Muscle of back (tissue), 11 donors: ENCODE measurements around the gene BABAM2. TPM values are rescaled to one million over a fixed set of nuclear protein-coding genes. Genes with fewer than 3 reads are reported as not detected.
A peak's percentile ranks its signal among the peaks of the same experiment; 100 is the strongest.
"Not testable (repeated sequence)": the region's sequence is repeated elsewhere in the genome, so short reads cannot be mapped to it uniquely, and the experiment has no call there.

Experiments used
- DNase-seq, 3 donors: peaks; one replicate each; pipeline versions ENCODE4 v3.0.0 to v3.0.0-alpha.2; 2013
- polyA plus RNA-seq, 10 donors: library from polyadenylated mRNA; unstranded; fragments of 120-200 nt; gene quantifications; one replicate each; pipeline ENCODE4 v1.2.1, GENCODE V29; 2013; ENCODE audit not compliant: insufficient read length in 10 of 10

BABAM2 gene
- polyA plus RNA-seq, 10 donors: 19.7 to 26.0 (median 23.7) TPM

DNA sequence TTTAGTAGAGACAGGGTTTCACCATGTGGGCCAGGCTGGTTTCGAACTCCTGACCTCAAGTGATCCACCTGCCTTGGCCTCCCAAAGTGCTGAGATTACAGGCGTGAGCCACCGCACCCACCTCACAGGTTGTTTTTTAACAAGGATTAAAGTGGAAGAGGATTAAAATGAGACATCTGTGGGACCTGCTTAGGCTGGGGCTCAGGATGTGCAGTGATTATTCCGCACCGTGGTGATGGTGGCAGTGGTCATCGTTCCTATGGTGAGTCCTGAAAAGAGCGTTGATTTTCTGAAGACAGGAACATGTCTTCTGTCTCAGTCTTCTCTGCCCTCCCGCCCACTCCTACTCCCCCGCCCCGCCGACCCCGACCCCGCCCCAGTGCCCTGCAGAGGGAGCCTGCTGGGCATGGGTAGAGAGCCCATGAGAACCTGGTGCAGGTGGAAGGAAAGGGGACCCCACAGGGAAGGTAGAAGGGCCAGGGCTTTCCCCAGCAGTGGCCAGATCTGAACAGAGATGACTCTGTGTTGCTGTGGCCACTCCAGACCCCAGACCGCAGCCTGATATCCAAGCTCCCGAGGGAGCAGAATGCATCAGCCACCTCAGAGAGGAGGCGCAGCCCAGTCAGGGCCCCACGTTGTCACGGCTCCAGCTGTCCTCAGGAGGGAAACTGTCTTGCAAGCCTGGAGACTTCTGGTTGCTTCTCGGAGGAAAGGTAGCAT, 467.6 kb downstream of the BABAM2 start:
- DNase-seq: no peak

DNA sequence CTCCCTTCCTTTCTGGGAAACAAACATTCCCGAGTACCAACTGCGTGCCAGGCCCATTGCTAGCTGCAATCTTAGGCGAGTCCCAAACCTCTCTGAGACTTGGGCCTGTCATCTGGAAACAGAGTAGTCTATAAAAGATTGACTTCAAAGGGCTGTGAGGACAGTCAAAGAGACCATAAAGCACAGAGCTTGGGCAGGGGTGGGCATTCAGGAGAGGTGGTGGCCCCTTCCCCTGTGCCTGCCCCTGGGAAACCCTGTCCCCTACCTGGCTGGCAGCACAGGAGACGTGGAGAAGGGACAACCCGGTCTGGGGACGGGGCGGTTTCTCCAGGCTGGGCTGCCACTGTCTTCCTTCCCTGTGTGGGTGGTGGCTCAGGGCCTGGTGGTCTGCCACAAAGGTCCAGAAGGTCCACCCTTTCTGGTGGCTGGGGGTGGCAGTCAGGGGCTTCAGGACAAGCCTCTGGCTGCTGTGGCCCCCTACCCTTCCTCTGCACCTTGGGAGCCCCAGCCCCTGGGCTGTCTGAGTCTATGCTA, 468.2 kb downstream of the BABAM2 start:
- DNase-seq: no peak

DNA sequence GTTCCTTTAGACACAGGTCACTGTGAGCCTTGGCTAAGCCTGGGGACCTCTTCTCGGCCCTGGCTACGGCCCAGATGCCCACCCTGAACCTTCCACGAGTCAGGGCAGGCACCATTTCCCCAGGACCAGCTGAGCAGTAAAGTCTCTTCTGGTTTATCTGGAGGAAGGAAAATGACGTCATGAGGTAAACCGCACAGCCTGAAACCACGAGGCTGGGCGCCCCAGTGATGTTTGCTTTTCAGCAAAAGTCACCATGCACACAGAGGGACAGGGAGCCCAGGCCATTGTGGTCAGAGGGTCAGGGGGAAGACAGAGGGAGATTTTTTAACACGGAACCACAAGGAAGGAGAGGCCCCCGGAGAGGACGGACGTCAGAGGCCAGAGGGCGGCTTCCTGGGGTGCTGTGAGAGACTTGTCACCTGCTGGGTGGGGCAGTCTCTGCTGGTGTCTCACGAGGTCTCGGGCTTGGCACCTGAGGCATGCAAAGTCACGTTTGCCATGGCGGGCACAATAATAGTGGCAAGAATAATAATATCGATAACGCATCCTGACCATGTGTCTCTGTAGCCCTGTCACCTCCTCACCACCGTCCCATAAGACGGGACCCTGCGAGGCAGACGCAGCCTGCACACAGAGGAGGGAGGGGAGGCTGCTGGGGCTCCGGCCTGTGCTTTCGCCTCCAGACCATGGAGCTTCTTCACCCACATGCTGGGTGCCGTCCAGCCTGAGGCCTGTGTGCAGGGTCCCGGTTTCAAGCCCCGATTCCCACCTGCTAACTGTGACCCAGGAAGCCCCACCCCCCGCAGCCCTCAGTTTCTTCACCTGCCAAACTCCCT, 468.9 kb downstream of the BABAM2 start:
- DNase-seq: peak in 1 of 3 donors; percentile 55

- DNase-seq: no peak
These were observed 469.7 kb downstream of the BABAM2 start for GRCh38 chr2:28360058-28360717.

DNA sequence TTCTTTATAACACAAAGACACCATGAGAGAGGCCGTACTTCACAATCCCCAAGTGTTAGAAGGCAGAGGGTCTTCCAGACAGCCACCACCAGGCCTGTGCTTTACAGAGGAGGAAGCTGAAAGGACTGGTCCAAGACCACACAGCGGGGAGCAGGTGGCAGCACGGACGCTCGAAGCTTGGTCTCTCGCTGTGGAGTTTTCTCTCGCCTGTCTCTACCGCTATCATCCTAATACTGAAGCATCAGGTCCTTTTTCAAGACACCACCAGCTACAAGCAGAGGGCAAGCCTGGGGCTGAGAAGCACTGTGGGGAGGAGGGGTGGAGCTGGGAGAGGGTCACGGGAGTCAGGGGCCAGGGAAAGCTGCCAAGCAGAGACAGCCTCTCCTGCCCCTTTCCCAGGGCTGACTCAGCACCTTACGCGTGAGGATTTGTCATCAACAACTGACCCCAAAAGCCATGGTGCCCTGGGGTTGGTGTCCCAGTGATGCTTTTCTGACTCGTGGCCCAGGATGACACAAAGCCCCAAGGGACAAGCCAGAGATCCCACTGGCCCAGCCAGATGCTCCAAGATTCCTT, 470.3 kb downstream of the BABAM2 start:
- DNase-seq: peak in 1 of 3 donors; percentile 40

DNA sequence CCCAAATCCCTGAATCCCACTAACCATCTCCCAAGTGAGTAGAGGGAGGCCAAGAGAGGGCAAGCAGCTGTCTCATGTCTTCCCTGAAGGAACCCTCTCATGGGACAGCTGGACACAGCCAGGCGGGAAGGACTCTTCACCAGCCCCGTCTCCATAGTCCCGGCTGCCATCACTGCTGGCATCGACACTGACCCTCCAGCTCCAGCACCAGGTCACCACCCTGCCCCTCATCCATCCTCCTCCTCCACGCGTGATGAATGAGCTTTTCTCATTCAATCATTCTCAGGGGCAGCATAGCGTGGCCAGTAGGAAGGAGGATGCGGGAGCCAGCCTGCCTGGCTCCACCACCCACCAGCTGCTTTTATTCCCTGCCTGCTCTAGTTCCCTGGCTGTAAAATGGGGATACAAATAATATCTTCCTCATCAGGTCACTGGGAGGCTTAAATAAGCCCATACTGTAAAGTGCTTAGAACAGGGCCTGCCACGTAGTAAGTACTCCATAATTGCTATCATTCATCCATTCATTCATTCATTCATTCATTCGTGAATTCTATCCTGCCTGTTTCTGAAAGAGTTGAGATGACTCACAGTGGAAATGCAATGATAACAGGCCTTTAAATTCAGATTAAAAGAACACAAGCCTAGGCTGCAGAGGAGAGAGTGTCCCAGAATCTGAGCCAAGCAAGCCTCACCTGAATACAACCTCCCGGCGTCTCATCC, 471.6 kb downstream of the BABAM2 start:
- DNase-seq: no peak

- DNase-seq: no peak
These were observed 472.5 kb downstream of the BABAM2 start for GRCh38 chr2:28362991-28363521.

DNA sequence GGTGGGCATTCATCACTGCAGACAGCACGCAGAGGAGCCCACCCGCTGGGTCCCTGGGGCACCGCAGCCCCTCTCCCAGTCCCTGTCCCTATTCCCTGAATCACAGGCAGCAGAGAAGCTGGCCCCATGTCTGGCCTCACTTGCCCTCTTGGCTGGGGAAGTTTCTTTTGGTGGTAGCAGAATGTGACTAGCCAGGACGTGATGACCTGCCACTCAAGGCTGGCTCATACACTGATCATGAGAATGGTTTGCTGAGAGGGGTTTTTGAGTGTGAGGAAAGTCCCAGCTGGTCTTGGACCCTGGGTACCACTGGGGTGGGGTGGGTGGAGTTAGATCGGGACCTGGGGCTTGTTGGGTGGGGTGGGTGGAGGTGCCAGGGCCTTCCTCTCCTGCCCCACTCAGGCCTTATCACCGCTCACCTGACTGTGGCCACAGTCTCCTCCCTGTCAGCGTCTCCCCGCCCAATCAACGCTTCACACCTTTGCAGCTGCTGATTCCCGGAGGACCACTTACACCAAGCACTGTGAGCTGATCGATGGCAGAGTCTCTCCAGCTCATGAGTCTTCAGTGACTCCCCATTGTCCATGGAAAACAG, 473.3 kb downstream of the BABAM2 start:
- DNase-seq: no peak

DNA sequence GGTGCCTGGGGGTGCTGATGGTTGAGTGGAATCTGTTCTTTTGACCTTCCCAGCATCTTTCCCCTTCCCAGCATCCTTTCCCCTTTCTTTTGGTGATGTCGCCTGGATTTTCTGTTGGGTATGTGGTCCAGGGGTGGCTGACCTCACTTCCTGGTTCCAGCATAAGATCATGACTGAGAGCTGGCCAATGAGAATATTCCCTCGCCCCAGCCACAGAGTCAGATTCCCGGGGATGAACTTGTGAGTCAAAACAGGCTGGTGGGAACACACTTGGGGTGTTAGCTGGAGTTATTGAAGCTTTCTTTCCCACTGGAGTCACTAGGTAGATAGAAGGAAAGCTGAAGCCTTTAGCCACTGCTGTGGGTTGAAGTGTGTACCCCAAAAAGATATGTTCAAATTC, 474.1 kb downstream of the BABAM2 start:
- DNase-seq: no peak

- peak in 2 of 3 donors; percentile 47 to 73 for DNase-seq
These were observed 474.6 kb downstream of the BABAM2 start for GRCh38 chr2:28365158-28365557.

DNA sequence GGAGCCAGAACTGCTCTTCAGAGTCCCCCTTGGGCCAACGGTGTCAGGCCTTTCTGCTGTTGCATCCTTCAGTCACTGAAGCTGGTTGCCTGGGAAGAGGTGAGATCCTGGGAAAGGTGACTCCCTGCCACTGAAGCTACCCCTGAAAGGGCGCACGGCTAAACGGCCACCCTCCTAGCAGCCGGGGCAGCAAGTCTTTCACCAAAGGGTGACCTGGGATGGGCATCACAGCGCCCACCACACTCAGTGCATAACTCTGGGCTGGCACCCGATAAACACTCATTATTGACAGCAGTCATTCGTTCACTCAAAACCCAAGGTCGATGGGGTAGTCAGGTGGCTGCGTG, 475.6 kb downstream of the BABAM2 start:
- DNase-seq: no peak

DNA sequence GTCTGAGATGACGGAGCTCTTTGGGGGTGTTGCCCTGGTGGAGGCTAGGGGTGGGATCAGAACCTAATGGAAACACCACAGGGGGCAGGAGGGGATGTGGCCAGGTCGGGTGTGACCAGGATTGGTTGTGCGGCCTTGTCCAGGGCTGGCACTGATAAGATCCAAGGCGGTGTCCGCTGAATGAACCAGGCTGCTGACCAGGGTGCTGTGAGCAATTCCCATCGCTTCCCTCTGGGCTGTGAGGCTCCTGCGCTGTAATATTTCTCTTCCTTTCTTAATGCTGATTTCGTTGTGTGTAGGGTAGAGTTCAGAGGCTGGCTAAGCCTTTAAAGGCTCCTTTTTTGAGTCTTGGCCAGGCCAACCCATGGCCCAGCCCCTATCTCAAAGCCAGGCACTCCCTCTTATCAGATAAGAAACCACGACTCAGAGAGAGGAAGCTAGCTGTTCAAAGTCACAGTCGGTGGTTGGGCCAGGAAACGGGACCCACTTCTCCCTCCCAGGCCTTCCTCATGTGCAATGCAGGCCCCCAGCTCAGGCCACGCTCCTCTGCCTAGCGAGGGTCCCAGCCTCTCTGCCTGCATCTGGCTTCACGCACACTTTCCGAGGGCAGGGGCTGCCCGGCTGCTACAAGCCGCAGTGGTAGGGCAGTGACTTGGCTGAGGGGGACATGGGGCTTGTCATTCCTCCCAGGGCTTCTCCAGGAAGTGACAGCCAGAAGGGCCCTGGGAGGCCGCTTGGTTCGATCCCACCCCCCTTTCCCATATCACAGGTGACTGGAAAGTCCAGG, 476.2 kb downstream of the BABAM2 start:
- no peak for DNase-seq

- no peak for DNase-seq
These were observed 477.3 kb downstream of the BABAM2 start for GRCh38 chr2:28367667-28368356.

DNA sequence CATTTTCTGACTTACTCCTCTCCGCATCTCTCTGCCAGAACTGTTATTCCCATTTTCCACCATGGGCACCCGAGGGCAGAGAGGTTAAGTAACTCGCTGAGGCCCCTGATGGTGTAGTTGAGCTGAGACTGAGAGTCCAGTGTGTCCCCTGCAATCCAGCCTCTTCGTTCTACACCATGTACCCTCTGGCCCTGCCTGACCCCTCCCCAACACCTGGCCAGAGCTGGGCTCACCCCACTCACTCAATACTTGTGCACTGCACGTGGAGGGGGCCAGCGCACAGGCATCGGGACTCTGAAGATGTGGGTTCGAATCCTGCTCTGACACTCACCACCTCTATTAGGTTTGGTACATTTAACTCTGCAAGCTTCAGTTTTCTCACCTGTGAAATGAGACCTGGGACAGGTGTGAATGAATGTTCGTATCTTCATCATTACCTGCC, 477.8 kb downstream of the BABAM2 start:
- DNase-seq: no peak

- DNase-seq: no peak
These were observed 478.8 kb downstream of the BABAM2 start for GRCh38 chr2:28369358-28369757.

DNA sequence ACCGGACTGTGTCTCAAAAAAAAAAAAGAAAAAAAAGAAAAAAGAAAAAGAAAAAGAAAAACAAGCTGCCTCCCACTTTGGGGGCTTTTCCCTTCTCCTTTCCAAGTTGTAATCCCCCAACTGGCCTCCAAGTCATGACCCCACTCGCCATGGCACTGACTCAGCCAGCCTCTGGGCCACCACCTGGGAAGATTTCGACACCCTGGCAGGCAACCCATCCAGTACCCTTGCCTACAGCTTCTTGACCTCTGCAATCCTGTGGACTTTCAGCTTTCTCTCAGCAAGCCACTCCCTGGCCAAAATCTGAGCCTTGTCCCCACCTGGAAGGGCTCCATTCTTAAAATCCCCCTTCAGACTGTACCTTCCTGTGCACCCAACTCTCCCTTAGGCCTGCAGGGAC, 479.8 kb downstream of the BABAM2 start:
- no peak for DNase-seq

GRCh38 chr2:28371728-28372127, 481.2 kb downstream of the BABAM2 start:
- DNase-seq: not testable (repeated sequence)

DNA sequence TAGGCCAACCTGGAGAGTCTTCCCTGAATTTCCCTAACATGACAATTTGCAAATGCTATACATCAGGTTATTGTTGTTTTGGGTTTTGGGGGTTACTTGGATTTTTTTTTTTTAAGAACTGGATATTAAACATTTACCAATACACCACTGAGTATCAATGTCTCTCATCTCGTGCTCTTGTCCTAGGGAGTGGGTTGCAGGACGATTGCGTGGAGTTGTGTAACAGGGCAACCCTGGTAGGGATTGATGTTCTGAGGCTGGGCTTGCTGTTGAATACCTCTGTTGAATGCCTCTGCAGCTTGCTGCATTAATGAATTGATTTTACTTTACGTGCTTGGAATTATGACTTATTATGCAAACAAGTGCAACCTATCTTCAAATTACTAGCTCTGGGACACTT, 483.3 kb downstream of the BABAM2 start:
- no peak for DNase-seq

DNA sequence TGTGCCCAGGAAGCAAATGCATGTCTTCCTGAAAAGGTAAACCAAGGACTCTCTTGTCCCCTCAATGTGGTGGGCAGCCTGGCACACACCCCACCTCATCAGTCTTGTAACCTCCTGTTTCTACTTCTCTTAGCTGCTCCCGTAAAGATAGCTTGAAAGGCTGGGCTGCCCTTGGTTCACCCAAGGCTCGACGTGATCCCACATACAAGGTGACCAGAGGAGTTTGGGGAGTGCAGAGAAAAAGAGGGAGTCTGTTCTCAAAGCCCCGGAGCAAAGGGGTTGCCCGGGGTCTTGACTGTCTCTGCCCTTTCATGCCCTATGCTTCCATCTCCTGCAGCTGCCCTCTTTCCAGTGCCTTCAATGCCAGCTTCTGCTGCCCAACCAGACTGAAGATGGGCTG, 483.8 kb downstream of the BABAM2 start:
- no peak for DNase-seq
